ENCODE data around the gene CTNNA2.

DNA sequence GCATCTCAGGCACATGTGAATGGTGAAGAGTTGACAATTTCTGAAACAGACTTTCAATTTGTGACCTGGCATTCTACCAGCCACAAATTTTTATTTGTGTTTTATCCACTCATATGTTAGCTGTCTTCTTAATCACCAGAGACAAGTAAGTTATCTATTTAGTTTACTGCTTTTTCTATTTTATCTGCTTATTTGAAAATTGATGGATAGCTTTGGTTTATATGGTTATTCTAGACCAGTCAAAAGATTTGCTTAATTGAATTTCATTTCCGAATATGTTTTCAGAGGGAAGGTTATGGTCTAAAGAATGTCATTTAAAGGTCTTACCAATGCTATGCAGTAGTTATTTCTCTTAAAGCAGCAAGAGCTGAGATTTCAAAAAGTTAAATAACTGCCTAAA lies 835.2 kb downstream of the CTNNA2 start:
- TF ChIP-seq, protein P1, sequence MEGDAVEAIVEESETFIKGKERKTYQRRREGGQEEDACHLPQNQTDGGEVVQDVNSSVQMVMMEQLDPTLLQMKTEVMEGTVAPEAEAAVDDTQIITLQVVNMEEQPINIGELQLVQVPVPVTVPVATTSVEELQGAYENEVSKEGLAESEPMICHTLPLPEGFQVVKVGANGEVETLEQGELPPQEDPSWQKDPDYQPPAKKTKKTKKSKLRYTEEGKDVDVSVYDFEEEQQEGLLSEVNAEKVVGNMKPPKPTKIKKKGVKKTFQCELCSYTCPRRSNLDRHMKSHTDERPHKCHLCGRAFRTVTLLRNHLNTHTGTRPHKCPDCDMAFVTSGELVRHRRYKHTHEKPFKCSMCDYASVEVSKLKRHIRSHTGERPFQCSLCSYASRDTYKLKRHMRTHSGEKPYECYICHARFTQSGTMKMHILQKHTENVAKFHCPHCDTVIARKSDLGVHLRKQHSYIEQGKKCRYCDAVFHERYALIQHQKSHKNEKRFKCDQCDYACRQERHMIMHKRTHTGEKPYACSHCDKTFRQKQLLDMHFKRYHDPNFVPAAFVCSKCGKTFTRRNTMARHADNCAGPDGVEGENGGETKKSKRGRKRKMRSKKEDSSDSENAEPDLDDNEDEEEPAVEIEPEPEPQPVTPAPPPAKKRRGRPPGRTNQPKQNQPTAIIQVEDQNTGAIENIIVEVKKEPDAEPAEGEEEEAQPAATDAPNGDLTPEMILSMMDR (IDR thresholded peaks at IDR 0.05) = no peak
- TF ChIP-seq EZH2 (IDR thresholded peaks at IDR 0.05) = no peak
- TF ChIP-seq EZH2phosphoT487 (IDR thresholded peaks at IDR 0.05) = no peak

All from neural progenitor cell (in vitro differentiated cells).